DND-41 (cell line): Measurements from ENCODE around the gene AHCYL1.

Source experiments
- ATAC-seq: fragments of 200-7000 bp; cut with Tn5 transposase; 3 replicates; pipeline ENCODE4 v1.9.1; 2021; ENCODE audit warnings: low read depth; ENCODE audit not compliant: insufficient read depth
- DNase-seq: peaks from one replicate; pipeline ENCODE4 v3.0.0-alpha.2; 2020
- H2AFZ ChIP-seq: 2 replicates; pipeline ENCODE4 v1.6.0; 2012; ENCODE audit warnings: low read depth, low read length
- H3K27ac ChIP-seq: 2 replicates; pipeline ENCODE4 v1.5.1; 2012; ENCODE audit warnings: low read length, inconsistent platforms
- H3K27me3 ChIP-seq: fragments of 200-600 bp; sonication (generic); 2 replicates; pipeline ENCODE4 v1.6.0; 2012; ENCODE audit warnings: low read length, mild to moderate bottlenecking, inconsistent platforms; ENCODE audit not compliant: insufficient read depth, poor library complexity
- H3K36me3 ChIP-seq: 2 replicates; pipeline ENCODE4 v1.5.1; 2012; ENCODE audit warnings: low read length, inconsistent platforms; ENCODE audit not compliant: insufficient read depth
- H3K4me1 ChIP-seq: 2 replicates; pipeline ENCODE4 v1.5.1; 2012; ENCODE audit warnings: mild to moderate bottlenecking, low read length; ENCODE audit not compliant: insufficient read depth
- H3K4me2 ChIP-seq: 2 replicates; pipeline ENCODE4 v1.6.0; 2012; ENCODE audit warnings: mild to moderate bottlenecking, moderate library complexity, low read length, inconsistent platforms; ENCODE audit not compliant: insufficient read depth
- H3K4me3 ChIP-seq, 2 experiments: fragments of 200-600 bp in 1 of 2; shearing (Covaris generic) in 1 of 2; 2 replicates each; pipeline ENCODE4 v1.5.1; 2012 to 2016; ENCODE audit warnings: inconsistent platforms in 2 of 2, low read length in 2 of 2, mild to moderate bottlenecking in 2 of 2, low read depth in 1 of 2, moderate library complexity in 1 of 2
- H3K79me2 ChIP-seq: 2 replicates; pipeline ENCODE4 v1.6.0; 2012; ENCODE audit warnings: low read length, inconsistent platforms; ENCODE audit not compliant: insufficient read depth
- H3K9ac ChIP-seq: 2 replicates; pipeline ENCODE4 v1.6.0; 2012; ENCODE audit warnings: low read depth, mild to moderate bottlenecking, inconsistent platforms, low read length, moderate library complexity
- H3K9me3 ChIP-seq: 2 replicates; pipeline ENCODE4 v1.5.1; 2012; ENCODE audit warnings: low read length, moderate library complexity, mild to moderate bottlenecking, inconsistent platforms; ENCODE audit not compliant: insufficient read depth, severe bottlenecking
- H4K20me1 ChIP-seq: 2 replicates; pipeline ENCODE4 v1.6.0; 2012; ENCODE audit warnings: low read length; ENCODE audit not compliant: insufficient read depth
- EZH2 ChIP-seq: IDR thresholded peaks from 3 replicates; pipeline ENCODE4 v1.6.1; 2012; ENCODE audit warnings: borderline replicate concordance, low read depth, mild to moderate bottlenecking, moderate library complexity, low read length, inconsistent platforms; ENCODE audit not compliant: severe bottlenecking
- TF ChIP-seq, protein P1 (sequence below): IDR thresholded peaks from 2 replicates; pipeline ENCODE4 v1.5.1; 2012; ENCODE audit warnings: borderline replicate concordance, low read length, moderate library complexity, mild to moderate bottlenecking; ENCODE audit not compliant: poor library complexity, severe bottlenecking; ENCODE audit errors: extremely low read depth

AHCYL1 gene

DNA sequence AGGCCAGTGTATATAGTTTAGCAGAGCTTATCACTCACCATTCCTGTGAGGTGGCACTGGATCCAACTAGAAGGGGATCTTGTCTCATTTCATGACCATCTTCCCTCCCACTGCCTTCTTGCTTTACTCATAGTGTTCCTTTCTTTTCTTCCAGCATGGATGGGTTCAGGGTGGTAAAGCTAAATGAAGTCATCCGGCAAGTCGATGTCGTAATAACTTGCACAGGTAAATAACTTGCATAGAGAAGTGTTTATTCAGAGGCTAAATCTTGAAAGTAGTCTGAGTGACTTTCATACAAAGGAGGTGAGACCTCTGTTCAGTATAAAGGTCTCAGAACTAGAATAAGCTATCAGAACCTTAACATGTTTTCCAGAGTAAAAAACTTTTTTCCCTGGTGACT lies 33.2 kb downstream of the AHCYL1 start:
- TF ChIP-seq EZH2, result no peak
- TF ChIP-seq, protein P1, sequence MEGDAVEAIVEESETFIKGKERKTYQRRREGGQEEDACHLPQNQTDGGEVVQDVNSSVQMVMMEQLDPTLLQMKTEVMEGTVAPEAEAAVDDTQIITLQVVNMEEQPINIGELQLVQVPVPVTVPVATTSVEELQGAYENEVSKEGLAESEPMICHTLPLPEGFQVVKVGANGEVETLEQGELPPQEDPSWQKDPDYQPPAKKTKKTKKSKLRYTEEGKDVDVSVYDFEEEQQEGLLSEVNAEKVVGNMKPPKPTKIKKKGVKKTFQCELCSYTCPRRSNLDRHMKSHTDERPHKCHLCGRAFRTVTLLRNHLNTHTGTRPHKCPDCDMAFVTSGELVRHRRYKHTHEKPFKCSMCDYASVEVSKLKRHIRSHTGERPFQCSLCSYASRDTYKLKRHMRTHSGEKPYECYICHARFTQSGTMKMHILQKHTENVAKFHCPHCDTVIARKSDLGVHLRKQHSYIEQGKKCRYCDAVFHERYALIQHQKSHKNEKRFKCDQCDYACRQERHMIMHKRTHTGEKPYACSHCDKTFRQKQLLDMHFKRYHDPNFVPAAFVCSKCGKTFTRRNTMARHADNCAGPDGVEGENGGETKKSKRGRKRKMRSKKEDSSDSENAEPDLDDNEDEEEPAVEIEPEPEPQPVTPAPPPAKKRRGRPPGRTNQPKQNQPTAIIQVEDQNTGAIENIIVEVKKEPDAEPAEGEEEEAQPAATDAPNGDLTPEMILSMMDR, result no peak
- Histone ChIP-seq H3K4me3 (no peak overlapping the region), H3K9ac (no peak overlapping the region), H3K9me3 (no peaks in the 10 kb centered on the region), H3K4me2 (no peak overlapping the region), H3K27me3 (no peaks in the 10 kb centered on the region), H3K4me1 (no peaks in the 10 kb centered on the region), H3K79me2 (no peaks in the 10 kb centered on the region), H4K20me1 (no peaks in the 10 kb centered on the region), H2AFZ (no peak overlapping the region), H3K27ac (no peak overlapping the region), H3K36me3 (peaks cover 95% of the 10 kb centered on the region)
- ATAC-seq, result no peak
- no peak for DNase-seq

DNA sequence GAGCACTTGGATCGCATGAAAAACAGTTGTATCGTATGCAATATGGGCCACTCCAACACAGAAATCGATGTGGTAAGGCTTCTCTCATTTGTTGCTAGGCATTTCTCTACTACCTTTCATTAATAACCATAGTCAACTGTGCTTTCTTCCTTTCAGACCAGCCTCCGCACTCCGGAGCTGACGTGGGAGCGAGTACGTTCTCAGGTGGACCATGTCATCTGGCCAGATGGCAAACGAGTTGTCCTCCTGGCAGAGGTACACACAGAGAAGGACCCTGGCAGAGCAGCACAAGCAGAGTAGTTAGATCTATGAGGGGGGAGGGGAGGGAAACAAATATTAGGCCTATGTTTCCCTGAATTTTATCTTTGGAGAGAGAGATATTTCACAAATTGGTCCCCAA lies 33.8 kb downstream of the AHCYL1 start:
- peaks cover 95% of the 10 kb centered on the region for H3K36me3 ChIP-seq
- no peak for TF ChIP-seq EZH2
- TF ChIP-seq, protein P1, result no peak
- no peak overlapping the region for H2AFZ ChIP-seq
- no peak overlapping the region for H3K9ac ChIP-seq
- no peaks in the 10 kb centered on the region for H3K4me1 ChIP-seq
- no peaks in the 10 kb centered on the region for H4K20me1 ChIP-seq
- no peak overlapping the region for H3K4me2 ChIP-seq
- DNase-seq (no peak), ATAC-seq (no peak)
- no peak overlapping the region for H3K27ac ChIP-seq
- H3K27me3 ChIP-seq, result no peaks in the 10 kb centered on the region
- no peaks in the 10 kb centered on the region for H3K9me3 ChIP-seq
- H3K79me2 ChIP-seq, result no peaks in the 10 kb centered on the region
- no peak overlapping the region for H3K4me3 ChIP-seq

DNA sequence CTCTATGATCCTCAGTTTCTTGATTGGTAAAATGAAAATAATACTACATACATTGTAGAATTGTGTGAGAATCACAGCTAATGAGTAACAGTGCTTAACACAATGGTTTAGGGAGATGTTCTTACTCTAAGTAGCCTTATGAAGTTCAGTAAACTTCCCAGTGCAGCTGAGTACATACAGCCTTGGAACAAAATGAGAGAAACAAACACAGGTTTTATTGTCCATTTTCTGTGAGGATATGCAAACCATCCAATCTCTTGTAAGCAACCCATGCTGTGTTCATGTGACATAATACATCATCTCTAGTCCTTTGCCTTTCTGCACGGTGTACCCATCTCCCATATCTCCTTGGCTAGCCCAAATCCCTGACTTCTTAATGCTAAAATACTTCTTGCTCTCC lies 35.2 kb downstream of the AHCYL1 start:
- Histone ChIP-seq H3K4me3 (no peak overlapping the region), H3K27ac (no peak overlapping the region), H3K9ac (no peak overlapping the region), H2AFZ (no peak overlapping the region), H3K4me1 (no peaks in the 10 kb centered on the region), H3K4me2 (no peak overlapping the region), H3K9me3 (no peaks in the 10 kb centered on the region), H3K27me3 (no peaks in the 10 kb centered on the region), H3K36me3 (peaks cover 98% of the 10 kb centered on the region), H3K79me2 (no peaks in the 10 kb centered on the region), H4K20me1 (no peaks in the 10 kb centered on the region)
- ATAC-seq (no peak), DNase-seq (no peak)
- TF ChIP-seq, protein P1, result no peak
- no peak for TF ChIP-seq EZH2

DNA sequence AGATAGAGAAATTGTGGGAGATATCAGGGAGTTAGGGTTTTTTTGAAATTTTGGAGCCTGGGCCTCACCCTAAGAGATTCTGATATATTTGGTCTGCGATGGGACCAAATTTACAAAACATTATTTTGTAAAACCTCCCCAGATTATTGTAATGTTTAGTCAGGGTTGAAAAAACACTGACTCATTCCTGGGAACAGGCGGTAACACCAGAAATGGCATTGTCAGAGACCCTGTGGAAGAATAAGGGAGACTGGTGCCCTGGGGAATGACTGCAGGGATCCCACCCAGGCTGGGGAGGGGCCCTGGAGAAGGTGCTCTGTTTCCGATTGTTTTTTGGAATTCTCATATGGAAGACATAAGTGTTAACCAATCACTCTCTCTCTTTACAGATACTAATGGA lies 36.7 kb downstream of the AHCYL1 start:
- H3K4me2 ChIP-seq, result no peak overlapping the region
- peaks cover 84% of the 10 kb centered on the region for H3K36me3 ChIP-seq
- H3K79me2 ChIP-seq, result no peaks in the 10 kb centered on the region
- ATAC-seq, result no peak
- TF ChIP-seq, protein P1, result no peak
- TF ChIP-seq EZH2, result no peak
- no peak for DNase-seq
- no peaks in the 10 kb centered on the region for H4K20me1 ChIP-seq
- no peaks in the 10 kb centered on the region for H3K27me3 ChIP-seq
- H3K27ac ChIP-seq, result no peak overlapping the region
- no peaks in the 10 kb centered on the region for H3K9me3 ChIP-seq
- H2AFZ ChIP-seq, result no peak overlapping the region
- H3K9ac ChIP-seq, result no peak overlapping the region
- no peaks in the 10 kb centered on the region for H3K4me1 ChIP-seq
- H3K4me3 ChIP-seq, result no peak overlapping the region
